ENCODE results near the gene DCAF11.
A peak's percentile ranks its signal among the peaks of the same experiment; 100 is the strongest.

The DCAF11 gene

DNA sequence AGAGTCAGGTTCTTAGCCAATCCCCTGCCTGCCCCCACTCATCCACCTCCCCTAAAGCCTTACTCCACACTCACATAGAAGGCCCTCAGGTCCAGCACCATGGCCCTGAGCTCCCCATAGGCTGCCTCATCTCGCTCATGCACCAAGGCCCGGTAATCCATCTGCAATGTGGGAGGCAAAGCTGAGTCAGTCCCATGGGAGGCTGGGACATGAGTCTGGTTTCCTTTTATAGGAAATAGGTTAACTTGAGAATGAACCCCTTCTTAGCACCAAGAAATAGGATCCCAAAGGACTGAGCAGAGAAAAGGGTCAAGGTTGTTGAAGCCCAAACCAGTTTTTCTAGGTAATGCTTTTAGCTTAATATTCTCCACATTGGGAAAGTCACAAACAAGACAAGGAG lies 28.9 kb downstream of the DCAF11 start:
- no peak for DNase-seq

DNA sequence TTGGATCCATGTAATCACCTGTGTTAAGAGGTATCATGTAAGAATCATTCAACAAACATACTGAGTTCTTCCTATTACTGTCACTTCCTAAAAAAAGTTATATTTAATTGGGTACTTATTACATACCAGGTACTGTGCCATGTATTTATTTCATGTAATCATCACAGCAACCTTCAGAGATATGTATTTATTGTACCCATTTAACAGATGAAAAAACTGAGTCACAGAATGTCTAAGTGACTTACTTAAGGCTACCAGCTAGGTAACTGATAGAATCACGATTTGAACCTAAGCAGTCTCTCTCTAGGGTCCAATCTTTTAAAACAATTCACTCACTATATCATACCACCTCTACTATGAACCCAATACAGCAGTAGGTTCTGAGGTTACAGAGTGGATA lies 29.9 kb downstream of the DCAF11 start:
- no peak for DNase-seq

DNA sequence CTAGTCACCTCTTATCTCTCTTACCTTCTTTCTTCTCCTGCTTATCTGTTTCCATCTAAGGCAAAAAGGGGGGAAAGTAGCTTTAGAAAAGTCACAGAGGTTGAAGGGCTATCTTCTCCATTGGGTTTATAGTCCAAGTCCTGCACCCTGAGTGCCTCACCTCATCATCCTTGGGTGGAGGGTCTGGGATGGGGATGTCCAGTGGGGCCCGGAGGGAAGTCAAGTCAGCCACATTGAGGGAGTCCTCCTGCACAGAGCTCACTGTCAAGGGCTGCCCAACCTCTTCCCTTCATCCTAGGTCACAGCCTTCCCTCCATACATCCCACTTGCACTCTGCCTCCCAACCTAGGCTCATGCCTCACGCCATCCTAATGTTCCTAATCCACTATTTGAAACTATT lies 30.6 kb downstream of the DCAF11 start:
- DNase-seq, result no peak

DNA sequence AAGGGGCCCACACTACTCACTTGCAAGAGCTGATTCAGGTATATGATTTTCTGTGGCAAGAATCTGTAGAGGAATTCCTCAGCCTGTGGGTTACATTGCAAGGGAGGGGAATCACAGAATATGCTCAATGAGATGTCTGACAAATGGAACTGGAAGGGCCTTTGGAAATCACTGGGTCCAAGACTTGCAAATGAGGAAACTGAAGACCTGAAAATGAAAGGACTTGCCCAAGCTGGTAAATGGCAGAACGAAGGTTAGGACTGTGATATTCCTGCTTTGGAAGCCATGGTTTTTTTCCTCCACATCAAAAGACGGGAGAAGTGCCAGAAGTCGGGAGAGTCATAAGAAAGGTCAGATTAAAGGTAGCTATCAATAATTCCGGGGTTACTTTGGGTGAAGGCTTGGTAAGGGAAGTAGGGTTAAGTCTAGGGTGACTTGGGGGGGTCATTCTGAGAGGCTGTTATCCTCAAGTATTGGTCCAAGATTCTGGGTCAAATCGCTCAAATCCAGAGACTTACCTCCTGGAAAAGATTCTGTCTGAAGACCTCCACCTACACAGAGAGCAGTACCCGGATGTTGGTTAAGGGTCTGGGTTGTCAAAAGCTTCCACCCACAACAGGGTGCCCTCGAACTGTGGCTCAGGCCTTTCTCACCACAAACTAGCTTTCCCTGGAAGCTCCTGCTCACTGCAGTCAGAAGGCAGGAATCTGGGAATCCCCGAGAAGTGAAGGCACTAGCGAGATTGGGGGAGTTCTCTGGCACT lies 31.3 kb downstream of the DCAF11 start:
- no peak for DNase-seq

DNA sequence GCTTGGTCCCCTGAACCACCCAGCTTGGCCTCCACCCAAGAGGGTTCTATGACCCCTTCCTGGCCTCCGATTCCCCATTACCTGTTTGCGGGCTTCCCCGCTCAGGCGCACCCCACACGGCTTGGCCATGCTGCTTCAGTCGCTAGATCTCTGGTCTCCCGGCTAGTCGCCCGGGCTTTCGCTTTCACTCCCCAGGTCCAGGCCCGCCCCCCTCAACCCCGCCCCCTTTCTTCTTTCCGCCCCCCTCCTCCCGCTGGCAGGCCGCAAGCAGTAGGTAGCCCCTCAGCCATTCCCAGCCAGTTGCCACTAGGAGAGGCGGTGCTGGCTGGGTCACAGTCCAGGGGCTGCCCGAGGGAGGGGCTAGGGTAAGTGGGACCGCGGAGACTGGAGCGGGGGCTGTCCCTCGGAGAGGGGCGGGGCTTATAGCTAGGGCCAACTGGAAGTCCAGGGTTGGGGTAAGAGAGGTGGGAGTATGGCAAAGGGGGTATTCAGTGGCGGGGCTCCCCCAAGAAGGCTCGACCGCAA lies 31.9 kb downstream of the DCAF11 start, which contains the start of gene PSME2:
PSME2 (minus strand) TSS at position 158 of the 525 bp plus-strand sequence; CDS start at position 129, 29 bp downstream.
- DNase-seq, result peak; percentile 94

DNA sequence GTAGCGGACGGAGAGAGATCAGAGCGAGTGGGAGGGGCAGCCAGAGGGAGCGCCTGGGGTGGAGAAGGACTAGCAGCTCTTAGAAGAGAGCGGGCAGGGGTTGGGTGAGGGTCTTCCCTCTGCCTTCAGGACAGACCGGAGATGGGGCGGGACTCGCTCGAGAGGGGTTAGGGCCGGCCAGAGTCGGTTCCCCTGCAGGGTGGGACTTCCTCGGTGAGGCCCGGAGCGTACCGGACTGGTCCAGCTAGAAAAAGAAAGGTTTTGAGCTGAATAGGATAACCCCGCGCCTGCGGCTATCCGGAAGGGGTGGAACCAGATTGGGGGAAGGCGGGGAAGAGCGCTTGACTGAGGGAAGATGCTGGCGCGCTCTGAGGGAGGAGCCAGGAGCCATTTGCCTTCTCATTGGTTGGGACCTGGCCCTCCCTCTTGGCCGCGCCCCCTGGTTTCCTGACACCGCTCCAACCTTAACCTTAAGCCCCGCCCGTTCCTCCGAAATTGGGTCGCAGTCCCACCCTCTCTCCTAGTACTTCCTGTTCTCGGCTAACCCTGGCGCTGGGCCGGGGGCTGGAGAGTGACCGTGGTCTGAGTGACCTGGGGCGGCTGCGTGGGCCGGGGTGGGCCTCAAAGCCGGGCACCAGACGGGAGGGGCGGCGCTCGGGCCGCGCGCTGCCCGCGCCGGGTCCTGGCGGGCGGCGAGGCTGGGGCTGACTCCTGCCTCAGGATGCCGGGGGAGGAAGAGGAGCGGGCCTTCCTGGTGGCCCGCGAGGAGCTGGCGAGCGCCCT lies 32.6 kb downstream of the DCAF11 start, which contains the start of gene RNF31:
RNF31 (plus strand) TSS at position 521 of the 783 bp plus-strand sequence; CDS start at position 722, 201 bp downstream.
- DNase-seq, result peak; percentile 99

DNA sequence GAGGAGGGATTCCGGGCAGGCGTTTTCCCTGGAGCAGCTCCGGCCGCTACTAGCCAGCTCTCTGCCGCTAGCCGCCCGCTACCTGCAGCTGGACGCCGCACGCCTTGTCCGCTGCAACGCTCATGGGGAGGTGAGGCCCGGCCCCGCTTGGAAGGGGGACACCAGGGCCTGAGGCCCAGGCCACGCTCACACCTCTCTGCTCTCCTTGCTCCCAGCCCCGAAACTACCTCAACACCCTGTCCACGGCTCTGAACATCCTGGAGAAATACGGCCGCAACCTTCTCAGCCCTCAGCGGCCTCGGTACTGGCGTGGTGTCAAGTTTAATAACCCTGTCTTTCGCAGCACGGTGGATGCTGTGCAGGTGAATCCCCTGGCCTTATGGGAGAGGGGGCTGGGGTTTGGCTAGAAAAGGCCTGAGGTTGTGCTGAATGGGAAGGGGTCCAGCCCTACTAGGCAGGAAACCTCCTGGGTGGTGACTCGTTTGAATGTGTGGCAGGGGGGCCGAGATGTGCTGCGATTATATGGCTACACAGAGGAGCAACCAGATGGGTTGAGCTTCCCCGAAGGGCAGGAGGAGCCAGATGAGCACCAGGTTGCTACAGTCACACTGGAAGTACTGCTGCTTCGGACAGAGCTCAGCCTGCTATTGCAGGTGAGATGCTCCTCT lies 33.3 kb downstream of the DCAF11 start:
- DNase-seq, result no peak

DNA sequence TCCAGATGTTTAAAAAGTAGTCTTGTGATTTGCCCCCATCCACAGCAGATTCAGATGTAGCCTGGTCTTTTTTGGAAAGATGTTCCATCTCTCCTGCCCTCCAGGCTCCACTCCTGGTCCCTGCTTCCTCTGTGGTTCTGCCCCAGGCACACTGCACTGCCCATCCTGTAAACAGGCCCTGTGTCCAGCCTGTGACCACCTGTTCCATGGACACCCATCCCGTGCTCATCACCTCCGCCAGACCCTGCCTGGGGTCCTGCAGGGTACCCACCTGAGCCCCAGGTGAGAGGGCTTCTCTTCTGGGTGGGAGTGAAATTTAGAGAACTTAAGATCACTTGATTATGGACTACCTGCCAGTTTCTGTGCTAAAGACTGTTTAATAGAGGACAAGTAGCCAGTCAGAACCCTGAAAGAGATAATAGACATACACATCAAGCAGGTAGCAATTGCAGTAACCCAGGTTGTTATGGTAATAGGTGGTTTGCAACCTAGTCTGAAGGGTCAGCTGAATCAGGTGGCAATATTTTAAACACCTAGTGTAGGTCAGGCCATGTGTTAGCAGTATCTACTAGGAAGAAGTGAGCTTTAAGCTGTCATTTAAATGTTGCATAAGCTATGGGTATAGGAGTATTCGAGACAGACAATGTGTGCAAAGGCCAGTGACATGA lies 34.9 kb downstream of the DCAF11 start:
- DNase-seq, result no peak

DNA sequence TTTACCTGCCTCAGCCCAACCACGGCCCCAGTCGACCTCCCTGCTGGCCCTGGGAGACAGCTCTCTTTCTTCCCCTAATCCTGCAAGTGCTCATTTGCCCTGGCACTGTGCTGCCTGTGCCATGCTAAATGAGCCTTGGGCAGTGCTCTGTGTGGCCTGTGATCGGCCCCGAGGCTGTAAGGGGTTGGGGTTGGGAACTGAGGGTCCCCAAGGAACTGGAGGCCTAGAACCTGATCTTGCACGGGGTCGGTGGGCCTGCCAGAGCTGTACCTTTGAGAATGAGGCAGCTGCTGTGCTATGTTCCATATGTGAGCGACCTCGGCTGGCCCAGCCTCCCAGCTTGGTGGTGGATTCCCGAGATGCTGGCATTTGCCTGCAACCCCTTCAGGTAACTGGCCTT lies 35.5 kb downstream of the DCAF11 start:
- DNase-seq, result no peak

DNA sequence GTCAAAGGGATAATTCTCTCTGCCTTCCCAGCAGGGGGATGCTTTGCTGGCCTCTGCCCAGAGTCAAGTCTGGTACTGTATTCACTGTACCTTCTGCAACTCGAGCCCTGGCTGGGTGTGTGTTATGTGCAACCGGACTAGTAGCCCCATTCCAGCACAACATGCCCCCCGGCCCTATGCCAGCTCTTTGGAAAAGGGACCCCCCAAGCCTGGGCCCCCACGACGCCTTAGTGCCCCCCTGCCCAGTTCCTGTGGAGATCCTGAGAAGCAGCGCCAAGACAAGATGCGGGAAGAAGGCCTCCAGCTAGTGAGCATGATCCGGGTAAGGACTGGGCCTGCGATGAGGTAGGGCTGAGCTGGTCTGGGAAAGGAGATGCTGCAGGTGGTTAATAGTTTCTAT lies 36.0 kb downstream of the DCAF11 start:
- no peak for DNase-seq

DNA sequence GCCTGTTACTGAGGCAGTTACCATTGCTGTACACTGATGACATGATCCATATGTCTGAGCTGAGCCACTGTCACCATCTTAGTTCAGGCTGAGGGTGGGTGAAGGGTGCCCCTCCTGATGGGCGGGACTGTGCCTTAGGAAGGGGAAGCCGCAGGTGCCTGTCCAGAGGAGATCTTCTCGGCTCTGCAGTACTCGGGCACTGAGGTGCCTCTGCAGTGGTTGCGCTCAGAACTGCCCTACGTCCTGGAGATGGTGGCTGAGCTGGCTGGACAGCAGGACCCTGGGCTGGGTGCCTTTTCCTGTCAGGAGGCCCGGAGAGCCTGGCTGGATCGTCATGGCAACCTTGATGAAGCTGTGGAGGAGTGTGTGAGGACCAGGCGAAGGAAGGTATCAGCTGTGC lies 36.4 kb downstream of the DCAF11 start:
- no peak for DNase-seq

DNA sequence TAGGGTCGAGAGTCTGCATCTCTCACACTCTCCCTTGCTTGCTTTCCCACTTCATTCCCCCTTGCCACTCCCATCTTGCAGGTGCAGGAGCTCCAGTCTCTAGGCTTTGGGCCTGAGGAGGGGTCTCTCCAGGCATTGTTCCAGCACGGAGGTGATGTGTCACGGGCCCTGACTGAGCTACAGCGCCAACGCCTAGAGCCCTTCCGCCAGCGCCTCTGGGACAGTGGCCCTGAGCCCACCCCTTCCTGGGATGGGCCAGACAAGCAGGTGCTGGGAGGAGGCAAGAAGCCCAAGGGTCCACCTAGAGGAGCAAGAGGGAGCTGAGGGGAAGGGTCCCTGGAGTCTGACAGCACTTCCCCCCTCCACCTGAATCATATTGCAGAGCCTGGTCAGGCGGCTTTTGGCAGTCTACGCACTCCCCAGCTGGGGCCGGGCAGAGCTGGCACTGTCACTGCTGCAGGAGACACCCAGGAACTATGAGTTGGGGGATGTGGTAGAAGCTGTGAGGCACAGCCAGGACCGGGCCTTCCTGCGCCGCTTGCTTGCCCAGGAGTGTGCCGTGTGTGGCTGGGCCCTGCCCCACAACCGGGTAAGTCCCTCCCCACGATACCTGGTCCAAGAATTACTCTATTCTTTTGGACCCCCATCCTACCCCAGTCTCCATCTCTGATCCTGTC lies 37.0 kb downstream of the DCAF11 start:
- DNase-seq, result no peak

DNA sequence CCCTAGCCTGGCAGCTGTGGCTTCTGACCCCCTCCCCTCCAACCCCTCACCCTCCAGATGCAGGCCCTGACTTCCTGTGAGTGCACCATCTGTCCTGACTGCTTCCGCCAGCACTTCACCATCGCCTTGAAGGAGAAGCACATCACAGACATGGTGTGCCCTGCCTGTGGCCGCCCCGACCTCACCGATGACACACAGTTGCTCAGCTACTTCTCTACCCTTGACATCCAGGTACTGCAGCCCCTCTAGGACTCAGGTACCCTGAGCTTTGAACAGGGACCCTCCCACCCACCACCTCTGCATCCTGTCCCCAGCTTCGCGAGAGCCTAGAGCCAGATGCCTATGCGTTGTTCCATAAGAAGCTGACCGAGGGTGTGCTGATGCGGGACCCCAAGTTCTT lies 40.5 kb downstream of the DCAF11 start:
- DNase-seq, result no peak

DNA sequence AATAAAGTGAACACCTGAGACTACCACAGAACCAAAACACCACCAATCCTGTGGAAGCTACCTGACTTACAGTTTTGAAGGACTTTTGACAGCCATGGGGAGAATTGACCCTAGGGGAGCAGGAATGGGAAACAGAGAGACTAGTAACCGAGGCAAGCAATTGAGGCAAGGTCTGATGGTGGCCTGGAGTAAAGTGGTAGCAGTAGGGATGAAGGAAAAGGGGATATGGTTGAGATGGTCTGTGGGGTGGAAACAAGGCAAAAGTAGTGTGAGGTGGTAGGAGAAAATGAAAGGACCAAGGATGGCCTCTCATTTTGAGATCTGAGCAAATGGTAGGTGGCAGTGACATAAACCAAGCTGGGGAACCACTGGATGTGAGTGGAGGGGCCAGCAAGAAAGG lies 42.3 kb downstream of the DCAF11 start:
- DNase-seq, result no peak

DNA sequence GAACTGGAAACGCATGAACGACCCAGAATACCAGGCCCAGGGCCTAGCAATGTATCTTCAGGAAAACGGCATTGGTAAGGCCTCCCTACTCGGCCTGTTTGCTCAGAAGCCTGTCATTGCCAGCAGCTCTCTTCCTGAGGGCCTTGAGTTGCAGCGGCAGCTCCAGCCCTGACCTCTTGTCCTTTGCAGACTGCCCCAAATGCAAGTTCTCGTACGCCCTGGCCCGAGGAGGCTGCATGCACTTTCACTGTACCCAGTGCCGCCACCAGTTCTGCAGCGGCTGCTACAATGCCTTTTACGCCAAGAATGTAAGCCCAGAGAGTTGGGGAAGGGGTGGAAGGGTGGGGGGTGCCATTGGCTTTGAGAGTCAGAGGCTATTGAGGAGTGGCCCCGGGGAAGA lies 42.8 kb downstream of the DCAF11 start:
- DNase-seq, result no peak

DNA sequence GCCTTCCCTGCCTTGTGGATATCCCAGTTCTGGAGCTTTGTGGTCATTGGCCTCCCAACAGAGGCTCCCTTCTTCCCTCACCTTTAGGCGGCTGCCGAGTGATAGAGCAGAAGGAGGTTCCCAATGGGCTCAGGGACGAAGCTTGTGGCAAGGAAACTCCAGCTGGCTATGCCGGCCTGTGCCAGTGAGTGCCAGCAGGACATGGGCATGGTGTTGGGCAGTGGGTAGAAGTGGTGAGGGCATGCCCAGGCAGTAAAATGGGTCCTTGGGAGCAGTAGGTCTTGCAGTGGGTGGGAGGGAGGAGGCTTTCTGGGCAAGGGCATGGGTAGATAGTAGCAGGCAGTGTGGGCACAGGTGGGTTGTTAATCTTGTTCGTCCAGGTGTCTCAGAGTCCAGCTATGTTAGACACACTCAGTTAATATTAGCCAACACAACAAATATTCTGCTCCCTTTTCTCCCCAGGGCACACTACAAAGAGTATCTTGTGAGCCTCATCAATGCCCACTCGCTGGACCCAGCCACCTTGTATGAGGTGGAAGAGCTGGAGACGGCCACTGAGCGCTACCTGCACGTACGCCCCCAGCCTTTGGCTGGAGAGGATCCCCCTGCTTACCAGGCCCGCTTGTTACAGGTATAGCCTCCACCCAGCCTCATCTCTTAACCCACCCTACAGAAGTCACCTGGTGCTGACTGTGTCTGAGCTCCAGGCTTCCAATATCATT lies 45.4 kb downstream of the DCAF11 start:
- no peak for DNase-seq

DNA sequence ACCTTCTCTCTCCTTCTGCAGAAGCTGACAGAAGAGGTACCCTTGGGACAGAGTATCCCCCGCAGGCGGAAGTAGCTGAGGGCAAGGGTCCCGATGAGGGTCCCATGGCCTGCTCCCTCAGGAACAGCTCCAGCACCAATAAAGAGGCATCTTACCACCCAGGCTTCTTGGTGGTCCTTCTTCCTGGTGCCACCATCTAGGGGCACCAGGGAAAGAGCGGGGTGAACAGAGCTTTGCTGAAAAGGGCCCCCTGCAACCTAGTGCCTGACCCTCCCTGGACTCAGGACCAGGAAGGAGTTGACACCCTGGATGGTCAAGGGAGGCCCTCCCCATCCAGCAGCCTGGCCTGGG lies 45.9 kb downstream of the DCAF11 start:
- DNase-seq, result no peak

DNA sequence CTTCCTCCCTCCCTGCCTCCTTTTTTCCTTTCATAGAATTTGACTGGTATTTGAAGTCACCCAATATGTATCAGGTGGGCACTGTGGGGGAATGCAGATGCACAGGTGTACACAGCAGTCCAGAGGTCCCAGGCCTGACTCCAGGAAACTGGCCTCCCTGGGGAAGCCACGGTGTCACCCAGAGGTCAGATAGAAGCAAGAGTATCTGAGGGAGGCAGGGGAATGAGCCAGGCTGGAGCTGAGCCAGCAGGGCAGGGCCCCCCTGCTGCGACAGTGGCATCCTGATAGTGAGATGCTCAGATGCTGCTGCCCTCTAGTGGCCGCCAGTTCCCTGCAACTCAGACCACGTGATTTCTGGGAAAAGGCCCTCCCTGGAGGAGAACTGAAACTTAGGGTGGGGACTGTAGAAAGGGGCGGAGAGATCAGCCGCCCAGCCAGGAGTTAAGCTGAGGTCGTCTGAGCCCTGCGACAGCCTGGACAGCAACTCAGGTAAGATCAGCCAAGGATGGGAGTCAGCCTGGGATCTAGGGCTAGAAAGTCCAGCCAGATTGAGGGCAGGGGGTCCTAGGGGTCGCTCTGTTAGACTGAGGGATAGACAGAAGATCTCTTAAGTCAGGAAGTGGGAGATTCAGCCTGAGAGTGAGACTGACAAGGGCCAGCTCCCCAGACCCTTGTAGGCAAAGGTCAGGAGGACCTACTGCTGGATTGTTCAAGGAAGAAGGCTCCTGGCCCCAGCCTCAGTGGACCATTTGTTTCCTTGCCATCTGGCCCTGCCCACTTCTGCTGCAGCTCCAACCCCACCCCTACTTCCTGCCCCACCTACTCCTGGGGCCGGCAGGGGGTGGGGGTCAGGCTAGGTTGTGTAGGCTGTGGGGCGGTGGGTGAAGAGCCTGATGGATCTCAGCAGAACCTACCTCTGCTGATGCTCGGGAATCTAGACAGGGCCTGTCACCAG lies 46.5 kb downstream of the DCAF11 start, which contains the start of gene IRF9:
IRF9 (plus strand) TSS at position 416 of the 955 bp plus-strand sequence. CDS start 880 bp downstream, outside the sequence.
- peak; percentile 99 for DNase-seq

DNA sequence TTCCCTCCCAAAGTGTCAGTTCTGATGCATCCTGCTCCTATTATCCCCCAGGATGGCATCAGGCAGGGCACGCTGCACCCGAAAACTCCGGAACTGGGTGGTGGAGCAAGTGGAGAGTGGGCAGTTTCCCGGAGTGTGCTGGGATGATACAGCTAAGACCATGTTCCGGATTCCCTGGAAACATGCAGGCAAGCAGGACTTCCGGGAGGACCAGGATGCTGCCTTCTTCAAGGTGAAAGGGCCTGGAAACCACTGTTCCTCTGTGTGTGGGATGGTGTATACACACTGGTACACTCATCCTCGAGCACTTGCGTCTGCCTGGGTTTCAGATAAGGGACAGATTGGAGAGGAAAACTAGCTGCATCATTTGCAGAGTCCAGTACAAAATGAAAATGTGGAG lies 47.5 kb downstream of the DCAF11 start:
- DNase-seq, result peak; percentile 72

DNA sequence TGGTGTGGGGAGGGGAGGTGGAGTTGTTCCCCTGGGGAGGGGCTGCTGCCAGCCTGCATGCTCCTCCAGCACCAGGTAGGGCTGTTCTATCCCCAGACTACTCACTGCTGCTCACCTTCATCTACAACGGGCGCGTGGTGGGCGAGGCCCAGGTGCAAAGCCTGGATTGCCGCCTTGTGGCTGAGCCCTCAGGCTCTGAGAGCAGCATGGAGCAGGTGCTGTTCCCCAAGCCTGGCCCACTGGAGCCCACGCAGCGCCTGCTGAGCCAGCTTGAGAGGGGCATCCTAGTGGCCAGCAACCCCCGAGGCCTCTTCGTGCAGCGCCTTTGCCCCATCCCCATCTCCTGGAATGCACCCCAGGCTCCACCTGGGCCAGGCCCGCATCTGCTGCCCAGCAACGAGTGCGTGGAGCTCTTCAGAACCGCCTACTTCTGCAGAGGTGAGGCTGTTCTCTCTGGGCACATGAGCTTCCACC lies 50.0 kb downstream of the DCAF11 start:
- DNase-seq, result no peak
